Measurements from ENCODE around the gene RPTOR.

- no peak for TF ChIP-seq POLR2AphosphoS5 (IDR thresholded peaks at IDR 0.05; ENCODE audit: low read depth)
- no peak for TF ChIP-seq CTCF (IDR thresholded peaks at IDR 0.05; ENCODE audit: insufficient read depth, low read length)
Observed at GRCh38 chr17:80751946-80752581, 207.4 kb downstream of the RPTOR start.
